K562 (cell line): ENCODE data around the gene BRMS1. TPM values are rescaled to one million over a fixed set of nuclear protein-coding genes. Genes with fewer than 3 reads are reported as not detected.

Source experiments
- BCOR ChIP-seq: fragments of 450-650 bp; IDR thresholded peaks from 2 replicates; pipeline ENCODE4 v1.6.1; 2016
- CBX5 ChIP-seq: IDR thresholded peaks from 2 replicates; pipeline ENCODE4 v1.6.1; 2014; ENCODE audit warnings: low read depth, borderline replicate concordance
- CC2D1A ChIP-seq: fragments of 450-650 bp; IDR thresholded peaks from 2 replicates; pipeline ENCODE4 v1.6.1; 2017; ENCODE audit warnings: mild to moderate bottlenecking
- HDAC2 ChIP-seq: fragments of 450-650 bp; IDR thresholded peaks from 2 replicates; pipeline ENCODE4 v1.6.1; 2016; ENCODE audit warnings: mild to moderate bottlenecking
- MBD2 ChIP-seq: sonication (generic); IDR thresholded peaks from 2 replicates; pipeline ENCODE4 v1.6.1; 2016; ENCODE audit warnings: low read depth, borderline replicate concordance
- MECOM ChIP-seq: fragments of 250-450 bp; sonication (Bioruptor Pico); IDR thresholded peaks from 2 replicates; pipeline ENCODE4 v1.8.0; 2022; ENCODE audit warnings: inconsistent platforms
- MXI1 ChIP-seq: IDR thresholded peaks from 2 replicates; pipeline ENCODE4 v1.6.1; 2011; ENCODE audit warnings: low read depth, mild to moderate bottlenecking, improper control_type of control experiment, low read length
- RB1 ChIP-seq: fragments of 450-650 bp; IDR thresholded peaks from 2 replicates; pipeline ENCODE4 v1.6.1; 2017; ENCODE audit warnings: low read depth, mild to moderate bottlenecking
- RCOR1 ChIP-seq, 2 experiments: IDR thresholded peaks; 2 replicates each; pipeline ENCODE4 v1.6.1; 2012; ENCODE audit warnings: low read depth in 2 of 2, low read length in 2 of 2, borderline replicate concordance in 1 of 2, improper control_type of control experiment in 1 of 2
- SETDB1 ChIP-seq: IDR thresholded peaks from one replicate; pipeline ENCODE4 v1.6.1; 2012; ENCODE audit warnings: low read length, control low read depth, inconsistent platforms
- SMAD4 ChIP-seq: fragments of 250-450 bp; sonication (Bioruptor Pico); conservative IDR thresholded peaks from 2 replicates; pipeline ENCODE4 v1.8.0; 2021; ENCODE audit warnings: inconsistent platforms, mild to moderate bottlenecking, moderate library complexity
- SUPT5H ChIP-seq: fragments of 450-650 bp; IDR thresholded peaks from 2 replicates; pipeline ENCODE4 v1.6.1; 2016
- TCF7 ChIP-seq: sonication (generic); IDR thresholded peaks from 2 replicates; pipeline ENCODE4 v1.6.1; 2016; ENCODE audit warnings: antibody characterized with exemption, borderline replicate concordance
- THRAP3 ChIP-seq: fragments of 450-650 bp; IDR thresholded peaks from 2 replicates; pipeline ENCODE4 v1.6.1; 2016; ENCODE audit warnings: mild to moderate bottlenecking, inconsistent platforms, borderline replicate concordance
- YY1 ChIP-seq, 3 experiments: IDR thresholded peaks; 2 replicates each; pipeline ENCODE4 v1.6.1; 2011; ENCODE audit warnings: low read length in 2 of 3, mild to moderate bottlenecking in 2 of 3, moderate library complexity in 2 of 3, borderline replicate concordance in 1 of 3, control low read depth in 1 of 3, low read depth in 1 of 3; ENCODE audit not compliant: insufficient read depth in 3 of 3, insufficient replicate concordance in 2 of 3, control insufficient read depth in 1 of 3, insufficient read length in 1 of 3; ENCODE audit errors: extremely low read depth in 1 of 3
- polyA plus RNA-seq, 8 experiments: library from polyadenylated mRNA; depleted of rRNA in 4 of 8; stranded (reverse) in 5 of 8; unstranded in 3 of 8; fragments of >200 nt; fragmentation: Nextera tagmentation in 2 of 8; fragmentation: Illumina TruSeq in 1 of 8; extraction: Ambion mirVana in 2 of 8; extraction: Trizol in 1 of 8; gene quantifications; 2 replicates each; pipeline versions ENCODE4 v1.2.1 to v1.2.3, GENCODE V29; 2011 to 2014; ENCODE audit warnings: inconsistent platforms in 1 of 8, missing spikeins in 1 of 8
- total RNA-seq, 7 experiments: library from RNA; depleted of rRNA in 6 of 7; stranded (reverse); fragments of >200 nt in 6 of 7; fragmentation: Illumina TruSeq in 2 of 7; extraction: Trizol in 2 of 7; gene quantifications; 2 replicates each; pipeline versions ENCODE4 v1.2.1 to v1.2.3, GENCODE V29; 2011 to 2021; ENCODE audit warnings: low replicate concordance in 1 of 7
- TF ChIP-seq, protein P1 (sequence below), 3 experiments: fragments of 200-800 bp in 1 of 3; fragments of 250-450 bp in 1 of 3; fragments of 450-650 bp in 1 of 3; sonication (Bioruptor Pico) in 1 of 3; sonication (Bioruptor generic) in 1 of 3; formaldehyde crosslinking in 1 of 3; IDR thresholded peaks; 2 replicates each; pipeline versions ENCODE4 v1.6.1 to v1.8.0; 2016 to 2022; ENCODE audit warnings: mild to moderate bottlenecking in 2 of 3, missing genetic modification characterization in 2 of 3, missing compliant biosample characterization in 1 of 3, moderate library complexity in 1 of 3
- TF ChIP-seq, protein P2 (sequence below): fragments of 450-650 bp; formaldehyde crosslinking; IDR thresholded peaks from 2 replicates; pipeline ENCODE4 v1.4.0; 2022; ENCODE audit warnings: missing genetic modification characterization
- TF ChIP-seq, protein P3 (sequence below), 2 experiments: fragments of 250-450 bp in 1 of 2; fragments of 450-650 bp in 1 of 2; sonication (Bioruptor Pico) in 1 of 2; IDR thresholded peaks; 2 replicates each; pipeline versions ENCODE4 v1.6.1 to v1.8.0; 2016 to 2021; ENCODE audit warnings: mild to moderate bottlenecking in 2 of 2, moderate library complexity in 2 of 2, missing compliant biosample characterization in 1 of 2, missing genetic modification characterization in 1 of 2
- TF ChIP-seq, protein P4 (sequence below): fragments of 250-450 bp; sonication (Bioruptor Pico); IDR thresholded peaks from 2 replicates; pipeline ENCODE4 v1.9.0; 2021; ENCODE audit warnings: mild to moderate bottlenecking, inconsistent platforms

The BRMS1 gene
- total and polyA plus RNA-seq, 9 of the 15 experiments (the other 6 are each of a cell fraction or from before 2014, with no cell fraction given), result 2.2 to 78.8 (median 33.4) TPM

DNA sequence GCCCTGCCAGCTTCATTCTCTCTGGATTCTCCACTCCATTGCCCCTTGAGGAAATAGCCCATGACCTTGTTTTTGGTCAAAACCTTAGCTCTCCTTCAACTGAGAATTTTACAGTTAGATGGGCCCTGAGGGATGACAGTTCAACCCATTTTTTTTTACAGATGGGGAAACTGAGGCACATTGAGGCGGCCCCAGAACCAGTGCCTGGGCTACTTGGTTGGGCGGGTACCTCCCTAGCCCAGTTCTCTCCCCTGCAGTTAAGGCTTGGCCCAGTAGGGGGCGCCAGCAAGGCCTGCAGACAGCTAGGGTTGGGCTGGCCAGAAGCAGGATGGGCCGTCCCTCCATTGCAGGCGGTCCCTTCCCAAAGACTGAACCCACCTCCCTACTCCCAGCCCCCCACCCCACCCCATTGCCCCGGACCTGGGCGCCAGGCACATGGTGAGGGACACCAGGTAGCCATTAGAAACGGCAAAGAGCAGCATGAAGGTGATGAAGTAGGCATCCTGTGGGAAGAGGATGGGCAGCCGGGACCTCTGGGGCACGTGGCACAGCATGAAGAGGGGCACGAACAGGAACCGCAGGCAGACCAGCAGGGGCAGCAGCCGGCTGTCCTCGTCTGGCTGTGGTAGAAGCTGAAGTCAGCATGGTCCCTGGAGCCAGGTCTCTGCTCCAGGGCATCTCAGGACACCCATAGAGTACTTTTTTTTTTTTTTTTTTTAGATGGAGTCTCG lies 19.1 kb upstream of the BRMS1 start (continued):
- TF ChIP-seq, protein P1, sequence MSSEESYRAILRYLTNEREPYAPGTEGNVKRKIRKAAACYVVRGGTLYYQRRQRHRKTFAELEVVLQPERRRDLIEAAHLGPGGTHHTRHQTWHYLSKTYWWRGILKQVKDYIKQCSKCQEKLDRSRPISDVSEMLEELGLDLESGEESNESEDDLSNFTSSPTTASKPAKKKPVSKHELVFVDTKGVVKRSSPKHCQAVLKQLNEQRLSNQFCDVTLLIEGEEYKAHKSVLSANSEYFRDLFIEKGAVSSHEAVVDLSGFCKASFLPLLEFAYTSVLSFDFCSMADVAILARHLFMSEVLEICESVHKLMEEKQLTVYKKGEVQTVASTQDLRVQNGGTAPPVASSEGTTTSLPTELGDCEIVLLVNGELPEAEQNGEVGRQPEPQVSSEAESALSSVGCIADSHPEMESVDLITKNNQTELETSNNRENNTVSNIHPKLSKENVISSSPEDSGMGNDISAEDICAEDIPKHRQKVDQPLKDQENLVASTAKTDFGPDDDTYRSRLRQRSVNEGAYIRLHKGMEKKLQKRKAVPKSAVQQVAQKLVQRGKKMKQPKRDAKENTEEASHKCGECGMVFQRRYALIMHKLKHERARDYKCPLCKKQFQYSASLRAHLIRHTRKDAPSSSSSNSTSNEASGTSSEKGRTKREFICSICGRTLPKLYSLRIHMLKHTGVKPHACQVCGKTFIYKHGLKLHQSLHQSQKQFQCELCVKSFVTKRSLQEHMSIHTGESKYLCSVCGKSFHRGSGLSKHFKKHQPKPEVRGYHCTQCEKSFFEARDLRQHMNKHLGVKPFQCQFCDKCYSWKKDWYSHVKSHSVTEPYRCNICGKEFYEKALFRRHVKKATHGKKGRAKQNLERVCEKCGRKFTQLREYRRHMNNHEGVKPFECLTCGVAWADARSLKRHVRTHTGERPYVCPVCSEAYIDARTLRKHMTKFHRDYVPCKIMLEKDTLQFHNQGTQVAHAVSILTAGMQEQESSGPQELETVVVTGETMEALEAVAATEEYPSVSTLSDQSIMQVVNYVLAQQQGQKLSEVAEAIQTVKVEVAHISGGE (CRISPR knock-in tag; IDR thresholded peaks at IDR 0.05), result no peak
- no peak for TF ChIP-seq SMAD4 (CRISPR knock-in tag)
- TF ChIP-seq SETDB1, result no peak
- no peak for TF ChIP-seq MECOM (CRISPR knock-in tag)
- peak; percentile 57 for TF ChIP-seq SUPT5H
- peak; percentile 79 for TF ChIP-seq BCOR
- TF ChIP-seq, protein P2, sequence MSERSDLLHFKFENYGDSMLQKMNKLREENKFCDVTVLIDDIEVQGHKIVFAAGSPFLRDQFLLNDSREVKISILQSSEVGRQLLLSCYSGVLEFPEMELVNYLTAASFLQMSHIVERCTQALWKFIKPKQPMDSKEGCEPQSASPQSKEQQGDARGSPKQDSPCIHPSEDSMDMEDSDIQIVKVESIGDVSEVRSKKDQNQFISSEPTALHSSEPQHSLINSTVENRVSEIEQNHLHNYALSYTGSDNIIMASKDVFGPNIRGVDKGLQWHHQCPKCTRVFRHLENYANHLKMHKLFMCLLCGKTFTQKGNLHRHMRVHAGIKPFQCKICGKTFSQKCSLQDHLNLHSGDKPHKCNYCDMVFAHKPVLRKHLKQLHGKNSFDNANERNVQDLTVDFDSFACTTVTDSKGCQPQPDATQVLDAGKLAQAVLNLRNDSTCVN, result no peak
- TF ChIP-seq MXI1, result no peak
- no peak for TF ChIP-seq CC2D1A
- TF ChIP-seq MBD2, result 0 out of 2 replicates have a peak, but pooled peaks have one; percentile 23
- TF ChIP-seq RB1, result peak; percentile 56
- peak in 1 of 2 experiments; percentile 34; a peak in 1 of 4 replicates for TF ChIP-seq RCOR1 (IDR thresholded peaks at IDR 0.05; ENCODE audit: borderline replicate concordance in 1 of 2, low read depth in 2 of 2, low read length in 2 of 2)
- peak in 1 of 3 experiments; percentile 53 for TF ChIP-seq YY1 (IDR thresholded peaks at IDR 0.05; ENCODE audit: borderline replicate concordance in 1 of 3, control insufficient read depth in 1 of 3, extremely low read depth in 1 of 3, insufficient read depth in 3 of 3, insufficient read length in 1 of 3, insufficient replicate concordance in 2 of 3, low read depth in 1 of 3, low read length in 2 of 3)
- TF ChIP-seq, protein P3, sequence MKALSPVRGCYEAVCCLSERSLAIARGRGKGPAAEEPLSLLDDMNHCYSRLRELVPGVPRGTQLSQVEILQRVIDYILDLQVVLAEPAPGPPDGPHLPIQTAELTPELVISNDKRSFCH (CRISPR knock-in tag; IDR thresholded peaks at IDR 0.05), result no peak
- TF ChIP-seq, protein P3 (tag; IDR thresholded peaks at IDR 0.05), result no peak
- TF ChIP-seq, protein P4, sequence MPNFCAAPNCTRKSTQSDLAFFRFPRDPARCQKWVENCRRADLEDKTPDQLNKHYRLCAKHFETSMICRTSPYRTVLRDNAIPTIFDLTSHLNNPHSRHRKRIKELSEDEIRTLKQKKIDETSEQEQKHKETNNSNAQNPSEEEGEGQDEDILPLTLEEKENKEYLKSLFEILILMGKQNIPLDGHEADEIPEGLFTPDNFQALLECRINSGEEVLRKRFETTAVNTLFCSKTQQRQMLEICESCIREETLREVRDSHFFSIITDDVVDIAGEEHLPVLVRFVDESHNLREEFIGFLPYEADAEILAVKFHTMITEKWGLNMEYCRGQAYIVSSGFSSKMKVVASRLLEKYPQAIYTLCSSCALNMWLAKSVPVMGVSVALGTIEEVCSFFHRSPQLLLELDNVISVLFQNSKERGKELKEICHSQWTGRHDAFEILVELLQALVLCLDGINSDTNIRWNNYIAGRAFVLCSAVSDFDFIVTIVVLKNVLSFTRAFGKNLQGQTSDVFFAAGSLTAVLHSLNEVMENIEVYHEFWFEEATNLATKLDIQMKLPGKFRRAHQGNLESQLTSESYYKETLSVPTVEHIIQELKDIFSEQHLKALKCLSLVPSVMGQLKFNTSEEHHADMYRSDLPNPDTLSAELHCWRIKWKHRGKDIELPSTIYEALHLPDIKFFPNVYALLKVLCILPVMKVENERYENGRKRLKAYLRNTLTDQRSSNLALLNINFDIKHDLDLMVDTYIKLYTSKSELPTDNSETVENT (CRISPR knock-in tag), result no peak
- TF ChIP-seq TCF7, result no peak
- TF ChIP-seq CBX5, result no peak
- no peak for TF ChIP-seq HDAC2
- 0 out of 2 replicates have a peak, but pooled peaks have one; percentile 53 for TF ChIP-seq THRAP3
